Activated CD4-positive, alpha-beta T cell treated with anti-CD3 and anti-CD28 coated beads, Interleukin-2, amount 50 U/mL, for 4 hours (primary cell): Measurements from ENCODE around the gene SLC25A23.

Experiments used
- DNase-seq, 2 experiments: peaks; one replicate each; pipeline ENCODE4 v3.0.0-alpha.2; 2020

Gene SLC25A23

GRCh38 chr19:6481541-6482342, 22.1 kb upstream of the SLC25A23 start, which contains the start of gene DENND1C:
Gene DENND1C (minus strand): TSS chr19:6481787. CDS start chr19:6481695, 92 bp downstream.
- DNase-seq, result peak; percentile 51 to 53

DNA sequence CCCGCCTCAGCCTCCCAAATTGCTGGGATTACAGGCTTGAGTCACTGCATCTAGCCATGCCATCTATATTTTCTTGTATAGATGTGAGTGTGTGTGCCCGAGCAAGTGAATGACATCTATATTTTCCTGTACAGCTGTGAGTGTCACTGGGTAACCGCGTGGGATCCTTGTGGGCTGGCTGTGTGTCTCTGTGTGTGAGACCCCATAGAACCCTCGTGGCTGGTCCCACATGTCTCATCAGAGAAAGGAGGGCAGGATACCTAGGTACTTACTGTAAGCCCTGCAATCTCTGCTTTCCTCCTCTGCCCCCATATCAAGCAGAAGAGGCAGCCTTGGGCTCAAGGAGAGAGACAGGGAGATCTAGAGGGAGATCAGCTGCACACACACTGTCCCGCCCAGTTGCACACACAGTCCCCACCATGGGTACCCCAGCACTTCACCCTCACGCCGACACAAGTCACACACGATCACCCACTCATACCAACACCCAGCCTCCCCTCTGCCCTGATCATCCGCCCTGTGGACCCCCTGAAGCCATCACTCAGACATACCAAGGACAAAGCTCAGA, 21.3 kb upstream of the SLC25A23 start:
- DNase-seq, result peak in 1 of 2 experiments; percentile 25

DNA sequence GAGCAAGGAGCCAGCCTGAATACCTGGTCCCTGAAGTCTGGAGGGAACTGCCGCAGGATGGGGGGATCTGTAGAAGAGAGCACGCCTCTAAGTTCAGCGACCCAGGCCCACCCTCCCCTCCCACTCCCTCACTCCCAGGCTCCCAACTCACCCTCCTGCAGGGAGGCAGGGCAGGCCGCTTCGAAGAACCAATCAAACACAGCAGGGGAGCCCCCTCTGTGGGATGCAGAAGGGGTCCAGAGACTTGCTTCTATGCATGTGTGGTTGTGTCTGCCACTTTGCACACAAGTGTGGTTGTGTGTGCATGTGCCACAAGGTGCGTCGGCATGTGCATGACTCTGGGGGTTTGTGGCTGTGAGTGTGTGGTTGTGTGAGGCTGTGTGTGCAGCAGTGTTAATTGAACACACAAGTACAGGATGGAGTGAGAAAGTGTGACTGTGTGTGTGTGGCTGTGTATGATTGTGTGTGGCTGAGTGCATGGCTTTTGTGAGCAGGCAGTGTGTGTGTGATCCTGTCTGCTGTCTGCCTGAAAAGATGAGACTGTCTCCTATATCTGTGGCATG, 20.3 kb upstream of the SLC25A23 start:
- no peak for DNase-seq

- DNase-seq, result no peak
These were observed 19.2 kb upstream of the SLC25A23 start for GRCh38 chr19:6478815-6479214.

DNA sequence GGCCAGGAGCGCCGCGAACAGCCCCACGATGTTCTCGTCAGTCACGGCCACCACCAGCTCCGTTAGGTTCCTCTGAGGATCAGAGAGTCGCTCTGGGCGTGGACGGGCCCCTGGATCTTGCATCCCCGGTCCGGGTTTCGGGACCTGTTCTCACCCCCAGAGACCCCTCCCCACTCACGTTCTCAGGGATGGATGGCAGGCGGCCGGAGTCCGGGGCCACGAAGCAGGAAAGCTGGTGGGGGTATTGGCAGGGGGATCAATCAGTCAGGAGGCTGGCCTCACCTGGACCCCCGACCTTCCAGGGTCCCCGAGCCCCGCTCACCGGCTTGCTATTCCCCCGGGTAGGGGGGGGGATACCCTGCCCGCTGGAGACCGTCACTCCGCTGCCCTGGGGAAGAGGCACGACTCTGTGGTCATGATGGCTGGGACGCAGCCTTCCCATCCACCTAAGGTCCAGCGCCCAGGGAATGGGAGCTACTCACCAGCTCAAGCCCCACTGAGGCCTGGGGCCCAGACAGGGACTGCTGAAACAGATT, 17.4 kb upstream of the SLC25A23 start:
- DNase-seq, result no peak

- peak; percentile 39 for DNase-seq
These were observed 16.7 kb upstream of the SLC25A23 start for GRCh38 chr19:6476155-6476895.

DNA sequence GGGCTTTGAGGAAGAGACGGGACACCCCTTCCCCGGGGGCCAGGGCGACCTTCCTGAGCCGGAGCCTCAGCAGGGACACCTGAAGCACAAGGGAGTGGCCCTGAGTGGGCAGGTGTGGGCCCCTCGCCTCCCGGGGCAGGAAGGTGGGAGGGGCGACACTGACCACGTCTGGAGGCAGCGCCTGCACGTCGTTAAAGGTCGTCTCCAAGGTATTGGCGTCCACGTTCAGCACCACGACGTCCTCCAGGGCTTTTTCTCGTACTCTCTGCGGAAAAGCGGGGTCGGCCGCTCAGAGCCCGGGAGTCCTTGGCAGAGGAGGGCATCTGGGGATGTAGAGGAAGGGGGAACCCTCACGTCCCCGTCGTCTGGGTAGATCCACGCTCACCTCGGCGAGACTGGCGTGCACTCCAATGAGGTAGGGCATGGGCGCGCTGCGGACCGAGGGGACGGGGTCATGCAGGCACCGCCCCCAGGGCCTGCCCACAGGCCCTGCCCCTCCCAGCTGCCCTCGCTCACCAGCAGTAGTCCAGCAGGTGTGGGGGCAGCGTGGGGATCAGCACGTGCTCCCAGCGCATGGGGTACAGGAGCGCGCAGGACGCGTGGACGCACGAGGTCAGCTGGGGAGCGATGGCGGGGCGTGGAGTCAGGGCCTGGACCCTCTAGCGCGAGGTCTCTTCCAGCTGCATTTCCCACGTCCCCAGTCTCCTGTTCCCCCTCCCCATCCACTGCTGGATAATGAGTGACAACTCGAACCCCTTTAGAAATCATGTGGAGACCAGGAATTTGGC, 15.9 kb upstream of the SLC25A23 start:
- DNase-seq, result no peak

GRCh38 chr19:6473647-6474046, 14.1 kb upstream of the SLC25A23 start:
- DNase-seq, result no peak

DNA sequence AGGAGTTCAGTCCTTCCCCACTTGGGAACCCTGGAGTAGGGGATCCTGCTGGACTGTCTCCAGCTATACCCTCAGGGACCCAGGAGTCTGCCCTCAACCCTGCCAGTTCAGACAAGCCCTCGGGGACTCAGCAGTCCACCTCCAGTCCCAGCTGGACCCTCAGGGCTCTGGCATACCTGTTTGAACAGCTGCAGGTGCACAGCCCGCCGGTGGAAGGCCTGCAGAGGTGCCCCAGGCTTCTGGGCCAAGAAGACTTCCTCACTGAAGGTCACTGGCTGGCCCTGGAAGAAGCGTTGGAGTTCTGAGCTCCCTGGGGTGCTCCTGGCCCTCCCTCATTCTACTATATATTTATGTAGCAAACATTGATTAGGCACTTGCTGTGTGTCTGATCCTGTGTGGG, 13.1 kb upstream of the SLC25A23 start:
- no peak for DNase-seq

DNA sequence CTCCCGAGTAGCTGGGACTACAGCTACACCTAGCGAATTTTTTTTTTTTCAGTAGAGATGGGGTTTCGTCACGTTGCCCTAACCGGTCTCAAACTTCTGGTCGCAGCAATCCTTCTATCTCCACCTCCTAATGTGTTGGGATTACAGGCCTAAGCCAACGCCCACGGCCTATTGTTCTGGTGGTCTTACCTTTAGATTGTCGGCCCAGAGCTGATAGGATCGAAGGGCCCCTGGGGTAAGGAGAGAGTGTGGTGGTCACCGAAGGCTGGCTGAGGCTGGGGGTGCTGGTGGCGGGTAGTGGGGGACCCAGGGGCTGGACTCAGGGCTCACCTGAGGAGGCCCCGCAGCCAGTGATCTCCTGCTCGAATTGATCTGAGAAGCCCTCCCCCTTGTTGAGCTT, 11.5 kb upstream of the SLC25A23 start:
- DNase-seq, result no peak

DNA sequence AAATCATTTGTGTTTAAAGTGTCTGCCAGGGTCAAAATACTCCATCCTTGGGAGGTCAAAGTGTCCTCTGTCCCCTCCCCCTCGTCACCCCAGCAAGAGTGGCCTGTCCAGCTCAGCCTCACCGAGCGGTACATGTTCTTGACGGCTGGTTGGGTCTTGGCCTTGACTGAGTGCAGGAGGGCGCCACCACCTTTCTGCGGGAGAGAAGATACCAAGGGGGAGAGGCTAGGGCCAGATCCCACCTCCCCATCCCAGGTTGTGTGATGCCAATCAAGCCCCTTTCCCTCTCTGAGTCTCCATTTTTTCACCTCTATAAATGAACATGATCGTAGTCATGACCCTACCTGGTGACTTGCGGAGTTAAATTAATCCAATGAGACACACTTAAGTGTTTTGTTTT, 10.6 kb upstream of the SLC25A23 start:
- DNase-seq, result no peak

DNA sequence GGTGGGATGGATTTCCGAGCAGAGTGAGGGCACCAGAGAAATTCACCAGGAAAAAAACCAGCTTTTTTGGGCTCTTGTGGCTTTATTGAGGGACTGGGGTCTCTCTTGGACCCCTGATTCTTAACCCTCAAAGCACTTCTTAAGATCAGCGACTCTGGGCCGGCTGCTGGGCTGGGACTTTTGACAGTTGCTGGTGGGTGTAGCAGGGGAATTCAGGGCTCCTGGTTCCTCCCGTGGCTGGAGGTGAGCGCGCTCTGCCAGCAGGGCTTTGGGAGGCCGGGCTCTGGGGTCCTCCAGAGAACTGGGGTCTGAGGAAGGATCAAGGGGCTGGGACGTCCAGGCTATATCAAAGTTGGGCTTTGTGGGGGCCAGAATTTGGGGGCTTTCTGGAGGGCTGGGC, 7.8 kb upstream of the SLC25A23 start:
- DNase-seq, result no peak

DNA sequence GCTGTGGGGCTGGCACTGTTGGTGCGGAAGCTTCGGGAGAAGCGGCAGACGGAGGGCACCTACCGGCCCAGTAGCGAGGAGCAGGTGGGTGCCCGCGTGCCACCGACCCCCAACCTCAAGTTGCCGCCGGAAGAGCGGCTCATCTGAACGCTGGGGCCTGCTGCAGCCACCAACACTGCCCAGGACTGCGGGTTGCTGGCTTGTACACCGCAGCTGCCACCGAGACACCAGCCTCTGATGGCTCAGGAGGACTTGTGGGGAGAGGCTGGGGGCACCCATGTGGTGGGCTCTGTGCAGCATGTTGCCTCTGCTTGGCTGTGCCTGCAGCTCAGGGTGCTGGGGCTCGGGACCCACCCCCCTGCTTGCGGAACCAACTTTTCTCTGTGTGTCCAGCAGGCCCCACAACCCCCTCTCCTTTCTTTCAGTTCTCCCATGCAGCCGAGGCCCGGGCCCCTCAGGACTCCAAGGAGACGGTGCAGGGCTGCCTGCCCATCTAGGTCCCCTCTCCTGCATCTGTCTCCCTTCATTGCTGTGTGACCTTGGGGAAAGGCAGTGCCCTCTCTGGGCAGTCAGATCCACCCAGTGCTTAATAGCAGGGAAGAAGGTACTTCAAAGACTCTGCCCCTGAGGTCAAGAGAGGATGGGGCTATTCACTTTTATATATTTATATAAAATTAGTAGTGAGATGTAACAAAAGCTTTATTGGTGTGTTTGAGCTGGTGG, 7.1 kb upstream of the SLC25A23 start:
- no peak for DNase-seq

- DNase-seq, result no peak
These were observed 6.1 kb upstream of the SLC25A23 start for GRCh38 chr19:6465663-6466062.

DNA sequence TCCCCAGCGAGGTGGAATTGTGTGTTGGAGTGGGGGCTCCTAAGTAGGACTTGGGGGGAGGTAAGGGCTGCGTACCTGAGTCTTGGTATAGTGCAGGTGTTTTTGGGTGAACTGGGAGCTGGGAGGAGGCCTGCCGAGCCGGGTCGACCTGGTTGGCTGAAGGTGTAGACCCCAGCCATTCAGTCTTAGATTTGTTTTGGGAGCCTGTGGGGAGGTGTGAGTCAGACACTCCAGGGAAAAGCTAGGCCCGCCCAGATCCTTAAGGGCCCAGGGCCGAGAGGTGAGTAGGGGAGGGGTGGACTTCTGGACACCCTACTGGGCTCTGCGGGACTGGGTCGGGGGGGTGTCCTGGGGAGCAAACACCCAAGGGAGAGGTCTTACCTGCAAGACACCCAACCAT, 5.4 kb upstream of the SLC25A23 start:
- no peak for DNase-seq

DNA sequence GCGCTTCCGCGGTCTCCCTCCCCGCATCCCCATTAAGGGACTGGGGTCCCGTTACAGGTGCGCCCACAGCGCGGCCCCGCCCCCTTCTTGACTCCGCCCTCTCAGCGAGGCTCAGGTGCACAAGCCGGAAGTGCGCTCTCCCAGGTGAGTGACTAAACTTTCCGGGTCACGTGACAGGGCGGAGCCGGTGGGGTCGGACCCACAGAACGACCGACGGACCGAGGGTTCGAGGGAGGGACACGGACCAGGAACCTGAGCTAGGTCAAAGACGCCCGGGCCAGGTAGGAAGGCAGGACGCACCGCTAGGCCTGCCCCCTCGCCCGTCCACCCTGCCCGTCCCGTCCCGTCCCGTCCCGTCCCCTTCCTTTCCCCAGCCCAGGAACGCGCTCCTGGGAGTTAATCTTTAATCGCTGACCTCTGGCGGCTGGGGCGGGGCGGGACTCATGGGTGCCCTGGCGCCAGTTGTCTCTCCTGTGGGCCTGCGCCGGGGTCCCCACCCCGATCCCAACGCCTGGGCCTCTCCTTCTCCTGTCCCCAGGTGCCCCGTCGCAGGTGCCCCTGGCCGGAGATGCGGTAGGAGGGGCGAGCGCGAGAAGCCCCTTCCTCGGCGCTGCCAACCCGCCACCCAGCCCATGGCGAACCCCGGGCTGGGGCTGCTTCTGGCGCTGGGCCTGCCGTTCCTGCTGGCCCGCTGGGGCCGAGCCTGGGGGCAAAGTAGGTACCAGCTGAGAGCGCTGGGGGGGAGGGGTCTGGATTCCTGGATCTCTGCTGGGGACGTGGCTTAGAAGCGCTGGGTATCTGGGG, 4.7 kb upstream of the SLC25A23 start, which contains the start of gene CRB3:
Gene CRB3, plus strand, starts transcription at position 202 of the 804 bp plus-strand sequence. Its CDS starts 431 bp downstream, at position 633.
- DNase-seq, result peak; percentile 48 to 49

- peak; percentile 97 to 98 for DNase-seq
These were observed 700 bp upstream of the SLC25A23 start for GRCh38 chr19:6460099-6460884.

GRCh38 chr19:6458695-6459261, 814 bp downstream of the SLC25A23 start:
- DNase-seq, result no peak

DNA sequence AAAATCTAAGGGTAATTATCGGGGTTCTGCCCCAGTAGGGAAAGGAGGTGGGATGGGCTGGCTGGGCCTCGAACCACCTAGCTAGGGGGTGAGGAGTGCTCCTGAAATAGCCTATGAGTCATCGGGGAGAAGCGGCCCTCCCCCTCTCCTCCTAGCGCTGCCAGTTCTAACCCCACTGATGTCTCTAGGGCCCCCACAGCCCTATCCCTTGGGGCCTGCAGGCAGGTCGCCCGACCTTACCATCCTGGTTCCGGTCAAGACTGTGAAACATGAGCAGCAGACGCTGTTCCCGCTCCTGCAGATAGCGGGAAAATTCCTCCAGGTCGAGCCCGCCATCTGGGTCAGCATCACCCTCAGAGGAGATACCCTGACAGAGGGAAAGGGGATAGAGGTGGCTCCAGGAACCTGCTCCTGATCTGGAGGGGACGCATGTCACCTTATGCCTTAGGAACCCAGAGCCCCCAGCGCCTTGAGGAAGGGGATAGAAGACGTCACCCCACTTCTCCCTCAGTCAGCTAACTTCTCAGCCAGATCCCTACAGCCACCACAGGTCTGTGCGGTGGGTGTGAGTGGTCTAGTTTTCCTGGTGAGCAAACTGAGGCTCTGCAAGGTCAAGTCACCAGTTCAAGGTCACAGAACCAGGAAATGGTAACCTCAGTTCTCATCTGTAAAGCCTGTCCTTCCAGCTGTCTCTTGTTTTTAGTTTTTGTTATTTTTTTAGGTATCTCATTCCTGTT, 1.5 kb downstream of the SLC25A23 start:
- no peak for DNase-seq
